GM21786 (cell line): ENCODE data around the gene DIP2C.
"Not testable (repeated sequence)": the region's sequence is repeated elsewhere in the genome, so short reads cannot be mapped to it uniquely, and the experiment has no call there.

Experiments
- ATAC-seq: cut with Tn5 transposase; IDR thresholded peaks from one replicate; pipeline ENCODE4 v1.9.1; 2021; ENCODE audit not compliant: unreplicated experiment

The DIP2C gene

GRCh38 chr10:317271-317769 is 372.1 kb downstream of the DIP2C start:
- ATAC-seq, result peak; percentile 97

GRCh38 chr10:316390-316789 is 373.1 kb downstream of the DIP2C start:
- ATAC-seq, result no peak

GRCh38 chr10:314871-315270 is 374.6 kb downstream of the DIP2C start:
- ATAC-seq, result no peak

DNA sequence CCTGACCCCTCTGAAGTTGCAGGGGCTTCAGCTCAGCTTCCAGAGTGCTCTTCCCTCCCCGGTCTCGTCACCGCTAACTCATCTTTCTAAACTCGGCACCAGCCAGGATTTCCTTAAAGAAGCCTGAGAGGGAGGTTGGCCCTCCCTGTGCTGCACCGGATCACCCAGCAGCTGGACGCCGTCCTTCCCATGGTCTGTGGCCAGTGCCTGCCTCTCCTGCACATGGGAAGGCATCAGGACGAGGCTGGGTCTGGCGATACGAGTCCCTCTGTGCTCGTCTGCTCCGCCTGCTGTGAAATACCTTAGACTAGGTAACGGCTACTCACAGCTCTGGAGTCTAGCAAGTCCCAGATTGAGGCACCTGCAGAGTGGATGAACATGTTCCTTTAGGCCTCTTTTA is 375.1 kb downstream of the DIP2C start:
- ATAC-seq, result no peak

GRCh38 chr10:311901-312665 is 377.4 kb downstream of the DIP2C start:
- no peak for ATAC-seq

GRCh38 chr10:310976-311639 is 378.4 kb downstream of the DIP2C start:
- no peak for ATAC-seq

DNA sequence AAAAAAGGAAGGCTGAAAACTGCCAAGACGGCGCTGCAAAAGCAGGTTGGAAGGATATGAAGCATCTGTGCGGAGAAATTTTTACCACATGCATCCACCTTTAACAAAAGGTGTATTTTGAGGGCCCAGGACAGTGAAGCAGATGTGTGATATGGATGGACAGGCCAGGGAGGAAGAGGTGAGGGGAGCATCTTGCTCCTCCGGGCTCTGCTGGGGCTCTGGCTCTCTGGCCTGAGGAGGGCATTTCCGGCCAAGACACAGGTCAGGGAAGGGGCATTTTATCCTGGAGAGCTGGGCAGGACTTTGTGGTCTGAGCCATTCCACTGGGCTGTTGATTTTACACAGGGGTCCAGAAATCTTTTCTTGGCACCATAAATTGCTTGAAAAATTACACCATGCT is 379.1 kb downstream of the DIP2C start:
- ATAC-seq, result no peak

- no peak for ATAC-seq
These were observed 380.8 kb downstream of the DIP2C start for GRCh38 chr10:308572-309085.

DNA sequence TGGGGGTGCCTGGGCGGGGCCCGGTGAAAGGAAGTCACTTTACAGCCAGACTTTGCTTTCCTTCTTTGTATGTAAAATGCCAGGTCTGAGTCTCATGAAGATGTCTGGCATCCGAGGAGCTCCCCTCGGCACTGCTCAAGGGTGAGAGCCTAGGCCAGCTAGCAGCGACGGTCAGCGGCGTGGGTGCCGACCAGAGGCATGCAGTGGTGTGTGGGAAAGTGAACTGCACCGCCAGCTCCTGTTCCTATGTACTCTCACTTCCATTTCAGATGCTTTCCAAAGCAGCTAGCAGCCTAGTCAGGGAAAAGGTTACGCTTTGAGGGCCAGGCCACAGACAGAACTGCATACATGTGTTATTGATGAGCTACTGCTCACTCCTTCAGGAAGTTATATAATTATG is 381.4 kb downstream of the DIP2C start:
- ATAC-seq, result no peak

GRCh38 chr10:307659-308058 is 381.8 kb downstream of the DIP2C start:
- no peak for ATAC-seq

GRCh38 chr10:306675-307185 is 382.7 kb downstream of the DIP2C start:
- no peak for ATAC-seq

DNA sequence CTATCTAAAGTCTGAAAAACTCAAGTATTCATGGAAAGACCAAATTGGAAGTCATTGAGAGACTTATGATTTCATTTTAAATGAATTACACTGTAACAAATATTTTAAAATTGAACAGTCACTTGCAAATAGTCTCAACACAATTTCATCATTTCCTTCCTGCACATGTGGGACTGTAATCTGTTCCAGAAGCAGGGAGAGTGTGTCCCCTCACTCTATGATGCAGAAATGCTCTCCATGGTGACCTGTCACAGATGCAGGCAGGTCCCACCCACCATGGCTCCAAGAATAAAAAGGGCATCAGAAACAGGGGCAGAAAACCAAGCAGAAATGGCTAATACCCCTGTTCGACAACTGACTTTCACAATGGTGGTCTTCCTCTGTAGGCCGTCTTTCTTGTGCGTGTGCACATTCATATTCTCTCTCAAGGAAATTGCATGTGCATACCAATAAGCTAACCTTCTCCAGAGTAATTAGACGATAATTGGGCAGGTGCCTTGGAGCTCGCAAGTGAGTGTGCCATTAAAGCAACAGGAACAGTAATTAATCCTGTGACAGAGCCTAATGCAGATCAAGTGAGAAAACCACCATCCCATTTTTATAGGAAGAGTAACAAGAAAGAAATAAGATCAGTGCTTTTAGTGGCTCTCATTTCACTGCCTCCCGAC is 383.3 kb downstream of the DIP2C start:
- ATAC-seq, result no peak

GRCh38 chr10:305034-305433 is 384.4 kb downstream of the DIP2C start:
- no peak for ATAC-seq

DNA sequence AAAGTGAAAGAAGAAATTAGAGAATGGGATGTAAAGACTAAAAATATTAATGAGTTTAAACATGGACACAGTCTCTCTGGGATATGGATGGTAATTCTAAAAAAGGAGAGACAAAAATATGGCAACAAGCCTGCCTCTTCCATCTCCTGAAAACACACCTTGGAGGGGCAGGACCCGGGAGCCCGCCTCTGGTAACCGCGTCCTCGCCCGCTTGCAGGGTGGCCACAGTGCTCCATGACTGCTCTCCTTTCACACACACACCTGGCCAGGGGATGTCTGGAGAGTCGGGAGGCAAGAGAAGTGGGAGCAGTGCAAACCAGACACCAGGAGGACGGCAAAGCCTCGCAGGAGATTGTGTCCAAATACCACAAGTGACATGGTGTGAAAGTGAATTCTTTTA is 387.9 kb downstream of the DIP2C start:
- no peak for ATAC-seq

DNA sequence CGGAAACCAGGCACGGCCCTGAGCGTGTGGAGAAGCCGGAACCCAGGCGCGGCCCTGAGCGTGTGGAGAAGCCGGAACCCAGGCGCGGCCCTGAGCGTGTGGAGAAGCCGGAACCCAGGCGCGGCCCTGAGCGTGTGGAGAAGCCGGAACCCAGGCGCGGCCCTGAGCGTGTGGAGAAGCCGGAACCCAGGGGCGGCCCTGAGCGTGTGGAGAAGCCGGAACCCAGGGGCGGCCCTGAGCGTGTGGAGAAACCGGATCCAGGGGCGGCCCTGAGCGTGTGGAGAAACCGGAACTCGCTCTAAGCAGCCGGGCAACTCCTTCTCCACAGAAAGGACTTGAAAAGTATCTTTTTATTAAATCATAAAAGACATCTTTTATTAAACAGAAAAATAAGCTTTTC is 388.9 kb downstream of the DIP2C start:
- ATAC-seq, result not testable (repeated sequence)

DNA sequence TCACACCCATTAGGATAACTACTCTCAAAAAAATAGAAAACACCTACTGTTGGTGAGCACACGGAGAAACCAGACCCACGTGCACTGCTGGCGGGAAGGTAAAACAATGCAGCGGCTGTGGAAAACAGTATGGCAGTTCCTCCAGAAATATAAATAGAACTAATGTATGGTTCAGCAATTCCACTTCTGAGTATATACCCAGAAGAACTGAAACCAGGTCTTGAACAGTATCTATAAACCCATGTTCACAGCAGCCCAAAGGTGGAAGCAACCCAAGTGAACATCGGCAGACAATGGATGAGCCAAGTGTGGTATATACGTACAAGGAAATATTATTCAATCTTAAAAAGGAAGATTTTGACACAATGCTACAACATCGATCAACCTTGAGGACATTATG is 389.5 kb downstream of the DIP2C start:
- peak; percentile 58 for ATAC-seq

GRCh38 chr10:299512-299911 is 390.0 kb downstream of the DIP2C start:
- ATAC-seq, result no peak

DNA sequence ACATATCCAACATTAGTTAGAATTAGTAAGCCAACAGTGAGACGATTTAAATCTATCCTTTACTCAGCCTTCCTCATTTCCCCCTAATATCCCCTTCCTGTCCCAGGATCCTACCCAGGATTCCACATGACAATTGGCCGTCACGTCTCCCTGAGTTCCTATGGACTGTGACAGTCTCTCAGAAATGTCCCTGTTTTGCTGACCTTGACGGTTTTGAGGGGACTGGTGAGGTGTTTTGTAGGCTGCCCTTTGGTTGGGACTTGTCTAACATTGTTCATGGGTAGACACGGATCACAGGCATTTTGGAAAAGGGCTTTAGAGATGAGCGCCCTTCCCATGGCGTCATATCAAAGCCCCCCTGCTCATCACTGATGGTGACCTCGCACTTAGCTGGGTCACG is 391.4 kb downstream of the DIP2C start:
- no peak for ATAC-seq

DNA sequence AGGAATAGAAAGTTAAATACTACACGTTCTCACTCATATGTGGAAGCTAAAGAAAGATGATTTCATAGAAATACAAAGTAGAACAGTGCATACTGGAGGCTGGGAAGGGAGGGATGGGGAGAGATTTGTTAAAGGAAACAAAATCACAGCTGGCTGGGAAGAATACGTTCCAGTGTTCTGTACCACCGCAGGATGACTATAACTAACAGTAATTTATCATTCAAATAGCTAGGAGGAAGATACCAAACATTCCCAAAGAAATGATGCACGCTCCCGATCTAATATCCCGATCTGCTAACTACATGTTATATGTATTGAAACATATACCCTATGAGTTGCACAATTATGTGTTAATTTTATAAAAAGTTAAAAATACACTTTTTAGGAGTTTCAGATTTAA is 391.9 kb downstream of the DIP2C start:
- no peak for ATAC-seq

DNA sequence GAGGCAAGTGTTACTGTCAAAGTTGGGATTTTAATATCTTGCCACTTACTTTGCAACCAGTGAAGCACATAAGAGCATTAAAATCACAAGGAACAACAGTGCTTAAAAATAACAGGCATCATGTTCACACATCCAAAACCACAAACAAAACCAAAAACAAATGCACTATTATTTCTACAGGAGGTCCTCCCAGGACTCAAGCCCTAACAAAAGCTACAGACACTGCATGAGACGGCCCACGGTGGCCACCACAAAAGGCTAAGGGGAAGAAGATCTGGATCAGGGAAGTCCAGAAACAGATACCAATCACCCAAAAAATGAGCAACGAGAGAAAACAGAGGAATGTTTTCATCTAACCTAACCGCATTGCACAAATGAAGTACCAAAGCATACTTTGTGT is 395.8 kb downstream of the DIP2C start:
- no peak for ATAC-seq

GRCh38 chr10:290026-290725 is 399.3 kb downstream of the DIP2C start:
- no peak for ATAC-seq
